Memory B cell (primary cell): ENCODE measurements around the gene NDUFS8.

Experiments
- ATAC-seq: fragments of 150-1000 bp; cut with Tn5 transposase; 2 replicates; pipeline ENCODE4 v1.10.0; 2021; ENCODE audit warnings: low read depth, mild to moderate bottlenecking, moderate library complexity
- DNase-seq, 2 donors: peaks; one replicate each; pipeline ENCODE4 v3.0.0; 2022; ENCODE audit warnings: low spot score in 2 of 2
- H3K27ac Mint-ChIP-seq: one replicate; pipeline ENCODE4 v1.8.0; 2022; ENCODE audit warnings: mild to moderate bottlenecking, moderate library complexity, mixed read lengths
- H3K27me3 Mint-ChIP-seq: one replicate; pipeline ENCODE4 v1.8.0; 2022; ENCODE audit warnings: mixed read lengths
- H3K36me3 Mint-ChIP-seq: one replicate; pipeline ENCODE4 v1.8.0; 2022; ENCODE audit warnings: mild to moderate bottlenecking, mixed read lengths
- H3K4me1 Mint-ChIP-seq: one replicate; pipeline ENCODE4 v1.8.0; 2022; ENCODE audit warnings: mixed read lengths
- H3K4me3 Mint-ChIP-seq: one replicate; pipeline ENCODE4 v1.8.0; 2022; ENCODE audit warnings: mild to moderate bottlenecking, moderate library complexity, mixed read lengths
- H3K9me3 Mint-ChIP-seq: one replicate; pipeline ENCODE4 v1.8.0; 2022; ENCODE audit warnings: mixed read lengths

NDUFS8 gene

DNA sequence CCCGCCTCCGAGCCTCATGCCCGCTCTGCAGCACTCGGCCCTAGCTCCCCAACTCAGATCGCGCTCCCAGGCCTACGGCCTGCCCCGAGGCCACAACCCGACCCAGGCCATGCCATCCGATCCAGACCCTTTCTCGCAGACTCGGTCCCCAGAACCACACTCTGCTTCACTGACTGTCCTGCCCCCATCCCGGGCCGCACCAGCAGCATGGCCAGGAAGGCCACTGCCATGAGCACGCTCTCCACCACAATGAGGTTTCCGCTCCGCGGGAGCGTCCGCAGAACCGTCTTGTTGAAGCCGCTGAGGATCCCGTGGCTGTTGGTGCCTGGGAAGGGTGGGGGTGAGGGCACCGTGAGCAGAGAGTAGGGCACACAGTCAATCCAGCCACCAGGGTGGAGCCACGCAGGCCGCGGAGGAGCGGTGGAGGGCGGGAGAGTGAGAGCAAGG is 33.0 kb upstream of the NDUFS8 start:
- ATAC-seq (no peak), DNase-seq (no peak)
- Mint-ChIP-seq H3K4me3 (peak overlapping the region; percentile 51), H3K9me3 (no peaks in the 10 kb centered on the region), H3K27me3 (no peaks in the 10 kb centered on the region), H3K27ac (no peak overlapping the region), H3K4me1 (peaks cover 40% of the 10 kb centered on the region), H3K36me3 (peaks cover 23% of the 10 kb centered on the region)

DNA sequence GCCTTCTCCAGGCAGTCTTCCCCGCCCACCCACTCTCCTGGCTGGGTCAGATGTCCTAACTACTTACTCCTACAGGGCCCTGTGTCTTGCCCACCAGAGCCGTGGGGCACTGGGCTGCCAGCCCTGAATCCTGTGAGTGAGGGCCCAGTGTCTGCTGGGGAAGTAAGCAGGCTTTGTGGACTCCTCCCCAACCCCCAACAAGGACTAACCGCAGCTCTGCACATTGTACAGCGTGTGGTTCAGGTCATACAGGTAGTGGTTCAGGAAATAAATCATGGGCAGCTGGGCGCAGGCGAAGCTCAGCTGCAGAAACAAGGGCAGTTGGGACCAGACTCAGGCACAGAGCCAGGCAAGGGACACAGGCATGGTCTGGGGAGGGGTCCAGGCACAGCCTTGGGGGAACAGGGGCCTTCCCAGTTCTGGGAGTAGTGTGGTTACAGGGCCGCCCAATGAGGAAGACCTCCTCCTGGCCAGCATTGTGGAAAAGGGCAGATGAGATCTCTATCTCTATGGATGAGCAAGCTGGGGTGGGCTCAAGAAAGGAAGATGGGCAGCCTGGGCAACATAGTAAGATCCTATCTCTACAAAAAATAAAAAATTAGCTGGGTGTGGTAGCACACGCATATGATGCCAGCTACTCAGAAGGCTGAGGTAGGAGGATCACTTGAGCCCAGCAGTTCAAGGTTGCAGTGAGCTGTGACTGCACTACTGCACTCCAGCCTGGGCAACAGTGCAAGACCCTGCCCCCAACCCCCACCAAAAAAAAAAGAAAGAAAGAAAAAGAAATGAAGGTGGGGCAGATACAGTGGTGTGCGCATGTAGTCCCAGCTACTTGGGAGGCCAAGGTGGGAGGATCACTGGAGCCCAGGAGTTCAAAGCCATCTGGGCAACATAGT is 32.1 kb upstream of the NDUFS8 start:
- Mint-ChIP-seq H3K4me1 (peaks cover 44% of the 10 kb centered on the region), H3K4me3 (peak overlapping the region; percentile 35), H3K27me3 (no peaks in the 10 kb centered on the region), H3K27ac (peak overlapping the region; percentile 50), H3K36me3 (peaks cover 24% of the 10 kb centered on the region), H3K9me3 (no peaks in the 10 kb centered on the region)
- no peak for DNase-seq
- no peak for ATAC-seq

DNA sequence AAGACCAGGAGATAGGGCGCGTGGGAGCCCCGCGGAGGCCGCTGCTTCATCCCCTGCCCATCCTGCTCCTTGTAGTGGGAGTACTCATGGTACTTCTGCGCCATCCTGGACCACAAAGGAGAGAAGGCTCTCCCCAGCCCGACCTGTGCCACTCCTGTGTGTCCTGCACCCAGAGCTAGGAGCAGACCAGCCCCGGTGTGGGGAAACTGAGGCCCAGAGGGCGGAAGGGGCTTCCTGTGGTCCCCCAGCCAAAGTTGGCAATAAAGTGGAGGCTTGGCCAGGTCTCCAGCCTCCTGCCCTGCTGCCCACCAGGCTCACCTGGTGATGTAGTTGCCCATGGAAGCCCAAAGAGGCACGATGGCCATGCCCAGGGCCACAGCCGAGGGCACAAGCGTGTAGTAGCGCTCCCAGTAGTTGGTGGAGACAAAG is 31.3 kb upstream of the NDUFS8 start:
- ATAC-seq (no peak), DNase-seq (no peak)
- Mint-ChIP-seq H3K4me3 (no peak overlapping the region), H3K9me3 (no peaks in the 10 kb centered on the region), H3K4me1 (peaks cover 39% of the 10 kb centered on the region), H3K27ac (no peak overlapping the region), H3K36me3 (peaks cover 22% of the 10 kb centered on the region), H3K27me3 (no peaks in the 10 kb centered on the region)

DNA sequence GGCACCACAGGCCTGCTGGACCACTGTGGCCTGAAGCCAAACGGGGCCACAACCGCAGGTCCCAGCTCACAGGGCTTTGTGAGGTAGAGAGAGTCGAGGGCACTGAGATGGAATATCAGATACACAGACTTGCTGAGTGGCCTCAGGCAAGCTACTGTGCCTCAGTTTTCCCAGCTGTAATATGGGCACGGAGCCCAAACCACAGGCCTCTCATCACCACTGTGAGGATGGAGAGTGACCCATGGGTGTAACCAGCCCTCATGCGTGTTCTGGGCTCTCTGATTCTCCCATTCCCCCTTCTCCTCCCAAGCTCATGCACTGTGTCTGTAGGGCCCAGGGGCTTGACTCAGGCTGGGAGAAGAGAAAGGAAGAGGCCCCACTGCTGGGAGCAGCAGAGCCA is 30.8 kb upstream of the NDUFS8 start:
- peaks cover 19% of the 10 kb centered on the region for H3K36me3 Mint-ChIP-seq
- peaks cover 37% of the 10 kb centered on the region for H3K4me1 Mint-ChIP-seq
- H3K27me3 Mint-ChIP-seq, result no peaks in the 10 kb centered on the region
- H3K27ac Mint-ChIP-seq, result no peak overlapping the region
- DNase-seq (no peak), ATAC-seq (no peak)
- H3K9me3 Mint-ChIP-seq, result no peaks in the 10 kb centered on the region
- H3K4me3 Mint-ChIP-seq, result no peak overlapping the region

DNA sequence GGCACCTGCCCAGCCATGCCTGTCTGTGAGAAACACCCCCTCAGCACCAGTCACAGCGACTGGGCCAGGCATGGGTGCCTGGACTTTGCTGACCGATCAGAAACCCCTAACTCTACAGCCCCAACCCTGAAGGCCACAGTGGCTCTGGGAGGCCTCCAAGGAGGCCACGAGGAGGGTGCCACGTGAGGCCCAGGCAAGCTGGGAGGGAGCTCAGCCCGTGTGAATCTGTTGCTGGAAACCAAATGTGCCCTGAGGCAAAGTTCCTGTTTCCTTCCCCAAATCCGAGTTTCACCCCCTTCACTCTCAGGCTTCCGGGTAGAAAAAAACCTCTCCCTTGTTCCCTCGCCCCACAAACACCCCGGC is 27.9 kb upstream of the NDUFS8 start:
- peaks cover 34% of the 10 kb centered on the region for H3K4me1 Mint-ChIP-seq
- DNase-seq (peak in 1 of 2 donors; percentile 50), ATAC-seq (peak; percentile 41)
- H3K4me3 Mint-ChIP-seq, result peak overlapping the region; percentile 97
- peaks cover 8% of the 10 kb centered on the region for H3K36me3 Mint-ChIP-seq
- H3K27me3 Mint-ChIP-seq, result no peaks in the 10 kb centered on the region
- peak overlapping the region; percentile 85 for H3K27ac Mint-ChIP-seq
- H3K9me3 Mint-ChIP-seq, result no peaks in the 10 kb centered on the region

DNA sequence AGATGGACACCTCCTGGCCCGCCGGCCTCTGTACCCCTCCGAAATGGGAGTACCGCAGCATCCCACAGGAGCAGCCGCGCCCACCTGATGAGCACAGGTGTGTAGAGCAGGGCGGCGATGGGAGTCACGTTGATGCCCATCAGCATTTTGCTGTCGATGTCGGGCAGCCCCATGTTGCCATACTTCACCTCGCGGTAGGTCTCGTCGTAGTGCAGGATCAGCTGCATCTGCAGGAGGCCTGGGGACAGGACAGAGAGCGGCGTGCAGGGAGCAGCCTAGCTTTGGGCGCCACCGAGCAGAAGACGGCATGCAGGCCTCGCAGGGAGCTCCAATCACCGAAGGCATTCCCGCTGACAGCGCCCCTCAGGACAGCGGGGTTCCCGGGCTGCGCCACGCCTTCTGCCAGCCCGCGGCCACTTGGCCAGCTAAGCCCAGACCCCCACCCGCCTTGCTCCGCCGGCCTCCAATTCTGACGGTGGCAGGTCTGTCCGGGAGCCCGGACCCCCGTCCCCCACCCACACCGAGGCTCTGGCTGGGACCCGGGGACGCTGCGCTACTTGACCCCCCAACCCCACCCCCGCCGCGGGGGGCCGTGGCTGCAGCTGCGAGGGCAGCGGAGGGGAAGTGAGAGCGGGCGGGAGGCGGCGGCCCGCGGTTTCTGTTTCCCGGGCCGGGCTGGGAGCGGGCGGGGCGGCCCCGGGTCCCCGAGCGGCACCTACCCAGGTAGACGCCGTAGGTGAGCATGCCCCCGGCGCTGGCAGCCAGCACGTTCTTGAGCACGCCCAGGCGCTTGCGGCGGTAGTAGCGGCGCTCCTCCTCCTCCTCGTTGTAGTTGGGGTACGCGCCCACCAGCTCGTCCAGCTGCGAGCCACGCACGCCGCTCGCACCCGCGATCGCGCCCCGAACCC is 27.3 kb upstream of the NDUFS8 start:
- H3K4me1 Mint-ChIP-seq, result peaks cover 32% of the 10 kb centered on the region
- peak; percentile 63 to 73 for DNase-seq
- H3K27me3 Mint-ChIP-seq, result no peaks in the 10 kb centered on the region
- peaks cover 6% of the 10 kb centered on the region for H3K36me3 Mint-ChIP-seq
- peak overlapping the region; percentile 85 for H3K27ac Mint-ChIP-seq
- ATAC-seq, result peak; percentile 74
- H3K4me3 Mint-ChIP-seq, result peak overlapping the region; percentile 97
- no peaks in the 10 kb centered on the region for H3K9me3 Mint-ChIP-seq

DNA sequence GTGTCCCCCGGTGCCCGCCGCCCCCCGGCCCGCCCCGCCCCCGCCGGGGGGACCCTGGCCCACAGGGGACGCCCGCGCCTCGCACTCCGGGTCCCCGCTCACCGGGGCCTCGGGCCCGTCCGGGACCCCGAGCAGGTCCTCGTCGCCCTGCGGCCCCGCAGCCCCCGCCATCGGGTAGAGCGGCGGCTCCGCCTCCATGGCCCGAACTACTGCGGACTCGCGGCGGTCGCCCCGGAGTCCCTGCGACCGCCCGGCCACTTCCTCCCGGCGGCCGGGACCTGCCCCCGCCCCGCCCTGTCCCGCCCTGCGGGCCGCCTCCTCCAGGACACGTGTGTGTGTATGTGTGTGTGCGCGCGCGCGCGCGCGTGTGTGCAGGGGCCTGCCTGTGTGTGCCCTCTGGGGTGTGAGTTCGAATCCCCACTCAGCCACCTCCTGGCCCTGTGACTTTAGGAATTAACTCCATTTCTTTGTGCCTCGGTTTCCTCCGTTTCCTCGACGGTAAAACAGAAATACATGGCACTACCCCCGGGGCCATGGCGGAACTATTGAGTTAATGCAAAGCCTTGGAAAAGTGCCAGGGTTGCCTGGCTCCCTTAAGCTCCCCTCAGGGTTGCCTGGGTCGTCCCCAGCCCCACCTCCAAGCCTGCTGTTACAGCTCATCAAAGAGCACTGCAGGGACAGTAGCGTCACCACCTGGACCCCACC is 26.5 kb upstream of the NDUFS8 start, which contains the start of gene UNC93B1:
TSS of gene UNC93B1 (minus strand) at position 252 of the 705 bp plus-strand sequence. CDS start at position 198, 54 bp downstream.
- Mint-ChIP-seq H3K9me3 (no peaks in the 10 kb centered on the region), H3K36me3 (peaks cover 2% of the 10 kb centered on the region), H3K27ac (peak within 1 kb of the TSS; percentile 85), H3K4me3 (peak within 1 kb of the TSS; percentile 97), H3K4me1 (peaks cover 30% of the 10 kb centered on the region), H3K27me3 (no peaks in the 10 kb centered on the region)
- peak; percentile 69 for ATAC-seq
- DNase-seq, result peak; percentile 68 to 69

DNA sequence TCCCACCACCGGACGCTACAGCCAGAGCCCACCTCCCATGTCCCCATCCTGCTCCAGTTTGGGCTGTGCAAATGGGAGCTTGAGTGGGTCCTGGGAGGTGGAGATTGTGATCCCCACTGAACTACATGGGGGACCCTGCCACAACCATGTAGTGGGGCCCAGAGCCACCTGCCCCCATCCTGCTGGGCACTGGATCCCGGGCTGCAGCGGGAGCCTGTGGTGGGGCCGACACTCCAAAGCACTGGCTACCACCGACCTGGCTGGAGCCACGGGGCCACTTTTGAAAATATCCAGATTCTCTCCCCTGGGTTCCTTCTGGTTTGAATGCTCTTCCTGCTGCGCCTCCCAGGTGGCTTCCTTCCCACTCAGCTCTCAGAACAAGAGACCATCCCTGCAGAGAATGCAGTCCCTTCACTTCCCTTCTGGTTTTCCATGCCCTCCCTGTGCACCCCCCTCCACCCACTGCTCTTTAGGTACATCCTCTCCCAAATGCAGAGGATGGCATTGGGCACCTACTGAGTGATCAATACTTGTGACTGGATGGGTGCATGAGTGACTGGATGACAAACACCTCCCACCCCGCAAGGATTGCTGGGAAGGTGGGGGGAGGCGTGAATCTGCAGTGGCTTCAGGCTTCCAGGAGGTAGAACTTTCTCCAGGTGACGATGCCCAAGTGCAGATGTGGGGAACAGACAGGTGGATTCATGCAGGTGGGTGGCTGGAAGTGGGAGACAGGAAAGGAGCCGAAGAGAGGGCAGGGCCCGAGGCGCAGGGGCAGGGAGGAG is 25.7 kb upstream of the NDUFS8 start:
- Mint-ChIP-seq H3K36me3 (peaks cover 2% of the 10 kb centered on the region), H3K9me3 (no peaks in the 10 kb centered on the region), H3K4me1 (peaks cover 37% of the 10 kb centered on the region), H3K27me3 (no peaks in the 10 kb centered on the region), H3K27ac (peak overlapping the region; percentile 84), H3K4me3 (peak overlapping the region; percentile 97)
- no peak for DNase-seq
- ATAC-seq, result no peak

DNA sequence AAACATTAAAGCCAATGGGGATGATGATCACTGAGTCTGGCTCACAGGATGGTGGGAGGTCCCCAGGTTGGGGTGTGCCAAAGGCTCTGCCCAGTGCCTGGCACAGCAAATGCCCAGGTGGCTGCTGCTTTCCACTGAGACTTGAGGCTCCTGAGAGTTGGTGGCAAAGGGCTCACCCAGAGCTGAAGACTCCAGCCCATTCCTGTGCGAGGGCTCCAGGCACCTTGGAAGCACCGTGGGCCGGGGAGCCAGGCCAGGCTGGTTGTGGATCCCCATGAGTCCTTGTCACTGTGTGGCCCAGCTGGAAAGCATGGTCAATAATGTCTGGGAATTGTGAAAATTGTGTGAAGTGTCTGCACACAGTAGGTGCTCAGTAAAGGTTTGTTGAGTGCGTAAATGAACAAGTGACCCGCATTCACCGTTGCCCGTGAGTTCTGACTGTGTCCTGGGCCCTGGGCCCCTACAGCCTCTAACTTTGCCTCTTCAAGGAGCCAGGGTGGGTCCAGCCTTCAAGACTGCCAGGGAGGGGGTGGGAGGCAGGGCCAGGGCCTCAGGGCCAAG is 23.8 kb upstream of the NDUFS8 start:
- Mint-ChIP-seq H3K9me3 (no peaks in the 10 kb centered on the region), H3K27me3 (no peaks in the 10 kb centered on the region), H3K27ac (no peak overlapping the region), H3K36me3 (peaks cover 2% of the 10 kb centered on the region), H3K4me1 (peaks cover 44% of the 10 kb centered on the region), H3K4me3 (no peak overlapping the region)
- no peak for DNase-seq
- no peak for ATAC-seq

DNA sequence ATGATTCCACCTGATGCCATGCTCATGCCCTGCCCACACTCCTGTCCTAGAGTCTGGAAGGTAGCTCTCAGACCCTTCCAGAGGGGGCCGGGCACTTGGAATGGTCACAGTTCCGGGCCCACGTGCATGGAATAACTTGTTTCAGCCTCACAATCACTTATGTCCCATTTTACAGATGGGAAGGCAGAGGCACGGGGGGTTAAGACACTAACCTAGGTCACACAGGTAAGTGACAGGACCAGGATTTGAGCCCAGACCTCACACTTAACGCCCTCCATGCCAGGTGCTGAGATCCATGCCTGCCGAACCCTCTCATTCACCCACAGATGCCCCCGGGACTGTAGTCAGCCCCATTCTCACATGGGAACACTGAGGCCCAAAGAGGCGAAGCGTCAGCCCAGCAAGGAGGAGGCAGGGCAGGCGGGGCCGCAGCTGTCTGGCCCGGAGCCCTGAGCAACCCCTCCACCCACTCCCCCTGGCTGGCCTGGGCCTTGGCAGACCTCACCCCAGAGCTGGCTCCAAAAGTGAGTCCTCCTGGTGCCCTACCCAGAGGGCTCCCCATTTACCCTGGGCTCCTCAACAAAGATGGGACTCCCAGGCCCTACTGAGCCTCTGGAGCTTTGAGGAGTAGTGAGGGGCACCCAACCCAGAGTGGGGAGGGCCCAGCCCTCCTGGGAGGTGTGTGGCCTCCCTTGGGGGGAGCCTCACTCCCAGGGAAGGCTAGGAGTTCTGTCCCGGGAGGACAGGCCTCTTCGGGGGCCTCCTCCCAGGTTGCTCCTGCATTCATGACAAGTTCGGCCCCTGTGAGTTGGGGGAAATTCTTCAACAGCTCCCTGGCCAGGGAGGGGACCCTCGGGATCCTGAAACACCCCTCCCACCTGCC is 22.7 kb upstream of the NDUFS8 start:
- Mint-ChIP-seq H3K4me1 (peaks cover 36% of the 10 kb centered on the region), H3K36me3 (no peaks in the 10 kb centered on the region), H3K27ac (no peak overlapping the region), H3K9me3 (no peaks in the 10 kb centered on the region), H3K27me3 (no peaks in the 10 kb centered on the region), H3K4me3 (no peak overlapping the region)
- DNase-seq (no peak), ATAC-seq (no peak)

DNA sequence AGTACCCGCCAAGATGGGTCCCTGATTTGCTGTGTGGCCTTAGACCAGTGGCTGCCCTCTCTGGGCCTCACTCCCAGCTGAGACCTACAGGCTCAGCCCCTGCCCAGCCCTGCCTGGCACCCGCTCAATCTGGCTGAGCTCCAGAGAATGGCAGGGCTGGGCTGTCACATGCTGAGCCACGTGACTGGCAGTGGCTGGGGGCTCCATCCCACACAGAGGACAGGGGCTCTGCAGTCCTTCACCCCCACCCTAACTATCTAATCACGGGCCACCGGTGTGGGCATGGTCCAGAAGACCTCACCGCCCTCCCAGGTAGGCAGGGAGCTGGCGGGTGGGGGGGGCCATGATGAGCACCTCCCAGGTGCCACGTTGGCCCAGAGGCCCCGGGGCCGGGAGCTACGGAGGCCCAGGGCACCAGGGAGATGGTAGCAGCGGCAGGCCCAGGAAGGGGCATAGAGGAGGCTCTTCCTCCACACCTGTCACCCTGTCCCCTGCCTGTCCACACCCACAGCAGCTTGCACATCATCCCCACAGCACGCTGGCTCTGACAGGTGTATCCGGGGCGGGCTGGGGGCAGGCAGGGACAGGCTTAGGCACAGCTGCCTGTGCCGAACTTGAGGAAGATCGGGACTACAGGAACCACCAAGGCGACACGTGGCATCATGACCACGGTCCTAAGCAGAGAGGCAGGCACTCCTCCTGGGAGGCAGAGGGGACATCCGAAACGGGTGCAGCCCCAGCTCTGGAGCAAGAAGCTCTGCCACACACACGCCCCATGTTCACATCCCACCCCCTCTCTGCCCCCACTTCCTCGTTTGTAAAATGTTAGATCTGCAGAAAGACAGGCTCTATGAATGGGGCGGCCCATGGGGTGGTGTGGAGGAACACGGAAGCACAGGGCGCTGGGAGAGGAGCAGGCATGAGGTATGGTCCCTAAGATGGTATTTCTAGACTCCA is 21.8 kb upstream of the NDUFS8 start:
- ATAC-seq, result peak; percentile 63
- DNase-seq, result peak in 1 of 2 donors; percentile 35
- H3K27ac Mint-ChIP-seq, result peak overlapping the region; percentile 71
- peak overlapping the region; percentile 39 for H3K4me3 Mint-ChIP-seq
- H3K36me3 Mint-ChIP-seq, result no peaks in the 10 kb centered on the region
- H3K27me3 Mint-ChIP-seq, result no peaks in the 10 kb centered on the region
- no peaks in the 10 kb centered on the region for H3K9me3 Mint-ChIP-seq
- H3K4me1 Mint-ChIP-seq, result peaks cover 33% of the 10 kb centered on the region
